Stomach (tissue), 9 donors: ENCODE results near the gene RPL15. TPM values are rescaled to one million over a fixed set of nuclear protein-coding genes. Genes with fewer than 3 reads are reported as not detected.

Experiments
- DNase-seq, 2 donors: peaks; one replicate each; pipeline versions ENCODE4 v3.0.0 to v3.0.0-alpha.2; 2013 to 2019
- H3K27ac ChIP-seq, 5 donors: fragments of 200-600 bp in 4 of 5; sonication (generic) in 4 of 5; one replicate each; pipeline ENCODE4 v1.5.1; 2013 to 2019; ENCODE audit warnings: mild to moderate bottlenecking in 1 of 5, moderate library complexity in 1 of 5
- H3K27me3 ChIP-seq, 3 donors: fragments of 200-600 bp; sonication (generic); one replicate each; pipeline ENCODE4 v1.5.1; 2017 to 2019; ENCODE audit warnings: mixed run types in 1 of 3
- H3K36me3 ChIP-seq, 4 donors: fragments of 200-600 bp; sonication (generic); 1 replicate in 3 of 4; 2 replicates in 1 of 4; pipeline ENCODE4 v1.5.1; 2016 to 2019
- H3K4me1 ChIP-seq, 4 donors: fragments of 200-600 bp; sonication (generic); one replicate each; pipeline ENCODE4 v1.5.1; 2016 to 2019
- H3K4me3 ChIP-seq, 4 donors: fragments of 200-600 bp; sonication (generic) in 3 of 4; one replicate each; pipeline ENCODE4 v1.5.1; 2016 to 2019; ENCODE audit warnings: mild to moderate bottlenecking in 1 of 4
- H3K9me3 ChIP-seq, 4 donors: fragments of 200-600 bp; sonication (generic); one replicate each; pipeline ENCODE4 v1.5.1; 2016 to 2019
- CTCF ChIP-seq, 7 experiments: fragments of 450-650 bp in 4 of 7; fragments of 200-600 bp in 3 of 7; sonication (generic) in 3 of 7; IDR thresholded peaks; one replicate each; pipeline ENCODE4 v1.5.1; 2016 to 2019; ENCODE audit warnings: antibody characterized with exemption in 7 of 7, control low read depth in 2 of 7, mild to moderate bottlenecking in 1 of 7
- EP300 ChIP-seq: sonication (generic); formaldehyde crosslinking; IDR thresholded peaks from one replicate; pipeline ENCODE4 v1.6.1; 2017; ENCODE audit warnings: antibody characterized with exemption
- POLR2A ChIP-seq, 4 donors: fragments of 450-650 bp; IDR thresholded peaks; one replicate each; pipeline ENCODE4 v1.6.1; 2016; ENCODE audit warnings: antibody characterized with exemption in 4 of 4, control low read depth in 2 of 4, mild to moderate bottlenecking in 1 of 4, moderate library complexity in 1 of 4
- POLR2AphosphoS5 ChIP-seq, 3 donors: sonication (generic); formaldehyde crosslinking; IDR thresholded peaks; one replicate each; pipeline ENCODE4 v1.6.1; 2016; ENCODE audit warnings: antibody characterized with exemption in 3 of 3
- WGBS, 5 donors: extraction: QIAGEN DNeasy Blood & Tissue Kit in 3 of 5; methylation state at CpG; one replicate each; pipeline versions ENCODE4 v1.1.5 to v1.1.7; 2013 to 2018; 5-methylcytosine and 5-hydroxymethylcytosine counted together
- intact Hi-C: fragments of 100-400 bp; cut with DNase I; formaldehyde crosslinking; loops from one replicate; pipeline ENCODE4 v1.15.1; 2023; ENCODE audit warnings: low total_unique reads
- polyA plus RNA-seq, 3 donors: library from polyadenylated mRNA; stranded (reverse); fragments of 200-250 nt; gene quantifications; one replicate each; pipeline ENCODE4 v1.2.3, GENCODE V29; 2013
- total RNA-seq, 5 donors: library from RNA; depleted of rRNA; stranded (reverse); fragments of >200 nt; gene quantifications; one replicate each; pipeline versions ENCODE4 v1.1.0 to v1.2.3, GENCODE V29; 2014 to 2016
- donor health status: healthy with polysubstance abuse.
- donor health status: Bipolar disorder and iron deficiency.
- donor health status: healthy.

Gene RPL15
- total and polyA plus RNA-seq, 8 donors, result 121 to 4,768 (median 2,688) TPM

- peak overlapping the region in 1 of 4 donors; percentile 2 for H3K4me3 ChIP-seq
- TF ChIP-seq POLR2A (IDR thresholded peaks at IDR 0.05) (no peak), CTCF (IDR thresholded peaks at IDR 0.05) (no peak), POLR2AphosphoS5 (IDR thresholded peaks at IDR 0.05) (no peak)
- H3K9me3 ChIP-seq, result no peaks in the 10 kb centered on the region
- DNase-seq, result peak; percentile 62 to 65
- H3K27me3 ChIP-seq, result no peaks in the 10 kb centered on the region
- H3K27ac ChIP-seq, result peak overlapping the region in 4 of 5 donors; percentile 1 to 100 (median 72)
- peaks cover 0 to 3% (median 1%) of the 10 kb centered on the region in 4 donors for H3K36me3 ChIP-seq
- intact Hi-C loops, result no loop called here
- peaks cover 45 to 85% (median 65%) of the 10 kb centered on the region in 4 donors for H3K4me1 ChIP-seq
These were observed 32.9 kb downstream of the RPL15 start for GRCh38 chr3:23949784-23950183.

- intact Hi-C loops, result no loop called here
- H3K4me3 ChIP-seq, result peak overlapping the region in 1 of 4 donors; percentile 2
- no peak for DNase-seq
- TF ChIP-seq POLR2AphosphoS5 (IDR thresholded peaks at IDR 0.05) (no peak), CTCF (IDR thresholded peaks at IDR 0.05) (no peak), EP300 (no peak), POLR2A (IDR thresholded peaks at IDR 0.05) (no peak)
- no peaks in the 10 kb centered on the region for H3K27me3 ChIP-seq
- H3K9me3 ChIP-seq, result no peaks in the 10 kb centered on the region
- peaks cover 0 to 8% (median 3%) of the 10 kb centered on the region in 4 donors for H3K36me3 ChIP-seq
- H3K27ac ChIP-seq, result peak overlapping the region in 4 of 5 donors; percentile 1 to 100 (median 72)
- peaks cover 45 to 91% (median 67%) of the 10 kb centered on the region in 4 donors for H3K4me1 ChIP-seq
These were observed 33.4 kb downstream of the RPL15 start for GRCh38 chr3:23950293-23950692.

- peaks cover 0 to 24% (median 5%) of the 10 kb centered on the region in 4 donors for H3K36me3 ChIP-seq
- no peak for DNase-seq
- H3K27me3 ChIP-seq, result no peaks in the 10 kb centered on the region
- H3K27ac ChIP-seq, result peak overlapping the region in 2 of 5 donors; percentile 31 to 61
- H3K9me3 ChIP-seq, result no peaks in the 10 kb centered on the region
- no peak for TF ChIP-seq CTCF (IDR thresholded peaks at IDR 0.05)
- TF ChIP-seq POLR2AphosphoS5 (IDR thresholded peaks at IDR 0.05), result no peak
- TF ChIP-seq EP300, result no peak
- TF ChIP-seq POLR2A (IDR thresholded peaks at IDR 0.05), result no peak
- H3K4me1 ChIP-seq, result peaks cover 36 to 95% (median 64%) of the 10 kb centered on the region in 4 donors
- H3K4me3 ChIP-seq, result no peak overlapping the region
- 74 to 81% (median 77%) methylated on average over 4 of the region's 4 CpGs for WGBS, 5 donors
- intact Hi-C loops, result no loop called here
These were observed 35.7 kb downstream of the RPL15 start for GRCh38 chr3:23952646-23953045.

DNA sequence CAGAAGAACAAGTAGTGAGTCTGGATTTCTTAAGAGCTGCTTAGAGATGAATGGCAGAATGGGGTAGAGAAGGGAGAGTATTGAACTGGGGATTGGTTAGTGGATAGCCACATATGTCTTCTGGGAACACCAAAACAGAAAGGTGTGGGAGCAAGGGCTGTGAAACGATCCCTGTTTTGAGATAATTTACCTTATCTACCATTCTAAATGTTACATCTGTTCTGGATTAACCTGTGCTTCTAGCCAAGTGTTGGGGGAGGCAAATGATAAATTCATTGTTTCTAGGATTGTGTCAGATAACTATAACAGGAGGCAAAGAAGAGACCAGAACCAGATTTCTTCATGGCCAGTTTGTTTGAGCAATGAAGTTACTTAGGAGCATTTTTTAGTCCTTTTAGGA is 36.6 kb downstream of the RPL15 start:
- H3K27me3 ChIP-seq, result no peaks in the 10 kb centered on the region
- intact Hi-C loops, result no loop called here
- WGBS, 5 donors, result 25 to 50% (median 39%) methylated on average over 1 of the region's 1 CpG
- DNase-seq, result no peak
- no peaks in the 10 kb centered on the region for H3K9me3 ChIP-seq
- TF ChIP-seq CTCF (IDR thresholded peaks at IDR 0.05), result no peak
- H3K4me3 ChIP-seq, result no peak overlapping the region
- peaks cover 0 to 29% (median 7%) of the 10 kb centered on the region in 4 donors for H3K36me3 ChIP-seq
- H3K27ac ChIP-seq, result peak overlapping the region in 3 of 5 donors; percentile 31 to 61 (median 45)
- H3K4me1 ChIP-seq, result peaks cover 31 to 95% (median 59%) of the 10 kb centered on the region in 4 donors
